Vagina (tissue), 2 donors: Measurements from ENCODE around the gene CAPN2.

Source experiments
- CTCF ChIP-seq, 3 experiments: fragments of 450-650 bp in 2 of 3; fragments of 200-600 bp in 1 of 3; sonication (generic) in 1 of 3; IDR thresholded peaks; one replicate each; pipeline ENCODE4 v1.5.1; 2017 to 2019; ENCODE audit warnings: antibody characterized with exemption in 3 of 3, mild to moderate bottlenecking in 2 of 3, moderate library complexity in 2 of 3
- POLR2A ChIP-seq, 2 donors: fragments of 450-650 bp; IDR thresholded peaks; one replicate each; pipeline ENCODE4 v1.6.1; 2017; ENCODE audit warnings: antibody characterized with exemption in 2 of 2, mild to moderate bottlenecking in 2 of 2, moderate library complexity in 2 of 2
- POLR2AphosphoS5 ChIP-seq, 2 donors: sonication (generic); formaldehyde crosslinking; IDR thresholded peaks; one replicate each; pipeline ENCODE4 v1.9.0; 2017; ENCODE audit warnings: antibody characterized with exemption in 2 of 2, mild to moderate bottlenecking in 2 of 2, low read depth in 1 of 2; ENCODE audit not compliant: insufficient read depth in 1 of 2

DNA sequence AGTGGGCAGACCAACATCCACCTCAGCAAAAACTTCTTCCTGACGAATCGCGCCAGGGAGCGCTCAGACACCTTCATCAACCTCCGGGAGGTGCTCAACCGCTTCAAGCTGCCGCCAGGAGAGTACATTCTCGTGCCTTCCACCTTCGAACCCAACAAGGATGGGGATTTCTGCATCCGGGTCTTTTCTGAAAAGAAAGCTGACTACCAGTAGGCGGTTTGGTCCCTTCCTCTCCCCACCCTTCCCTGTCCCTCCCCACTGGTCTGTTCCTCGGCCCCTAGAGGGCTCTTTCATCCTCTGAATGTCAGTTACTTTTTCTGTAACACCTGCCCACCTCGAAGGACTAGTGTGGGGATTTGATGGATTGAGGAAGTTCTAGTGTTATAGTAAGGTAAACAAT is 46.9 kb downstream of the CAPN2 start:
- TF ChIP-seq CTCF (IDR thresholded peaks at IDR 0.05) (no peak), POLR2A (IDR thresholded peaks at IDR 0.05) (no peak), POLR2AphosphoS5 (IDR thresholded peaks at IDR 0.05; ENCODE audit: insufficient read depth in 1 of 2, low read depth in 1 of 2) (no peak)
